ENCODE data around the gene NINJ2.
"Not testable (repeated sequence)": the region's sequence is repeated elsewhere in the genome, so short reads cannot be mapped to it uniquely, and the experiment has no call there.

Gene NINJ2

GRCh38 chr12:641321-641720 is 21.9 kb downstream of the NINJ2 start:
- DNase-seq (ENCODE audit: low read depth in 2 of 2), result not testable (repeated sequence)

GRCh38 chr12:640773-641172 is 22.5 kb downstream of the NINJ2 start:
- DNase-seq (ENCODE audit: low read depth in 2 of 2), result no peak

- DNase-seq (ENCODE audit: low read depth in 2 of 2), result no peak
Observed at GRCh38 chr12:639988-640387, 23.3 kb downstream of the NINJ2 start.

- DNase-seq (ENCODE audit: low read depth in 2 of 2), result no peak
Observed at GRCh38 chr12:639566-639965, 23.7 kb downstream of the NINJ2 start.

- no peak for DNase-seq (ENCODE audit: low read depth in 2 of 2)
Observed at GRCh38 chr12:638953-639557, 24.2 kb downstream of the NINJ2 start.

DNA sequence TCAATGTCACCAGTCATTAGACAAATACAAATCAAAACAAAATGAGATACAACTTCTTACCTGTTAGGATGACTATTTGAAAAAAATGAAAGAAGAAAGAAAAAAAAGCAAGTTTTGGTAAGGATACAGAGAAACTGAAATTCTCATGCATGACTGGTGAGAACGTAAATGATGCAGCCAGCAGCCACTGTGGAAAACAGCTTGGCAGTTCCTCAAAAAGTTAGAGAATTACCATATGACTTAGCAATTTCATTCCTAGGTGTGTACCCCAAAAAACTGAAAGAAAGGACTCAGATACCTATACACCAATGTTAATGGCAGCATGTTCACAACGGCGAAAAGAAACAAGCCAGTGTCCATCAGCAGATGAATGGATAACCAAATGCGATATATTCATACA is 26.6 kb downstream of the NINJ2 start:
- no peak for DNase-seq (ENCODE audit: low read depth in 2 of 2)

GRCh38 chr12:633731-634130 is 29.5 kb downstream of the NINJ2 start:
- DNase-seq (ENCODE audit: low read depth in 2 of 2), result no peak

DNA sequence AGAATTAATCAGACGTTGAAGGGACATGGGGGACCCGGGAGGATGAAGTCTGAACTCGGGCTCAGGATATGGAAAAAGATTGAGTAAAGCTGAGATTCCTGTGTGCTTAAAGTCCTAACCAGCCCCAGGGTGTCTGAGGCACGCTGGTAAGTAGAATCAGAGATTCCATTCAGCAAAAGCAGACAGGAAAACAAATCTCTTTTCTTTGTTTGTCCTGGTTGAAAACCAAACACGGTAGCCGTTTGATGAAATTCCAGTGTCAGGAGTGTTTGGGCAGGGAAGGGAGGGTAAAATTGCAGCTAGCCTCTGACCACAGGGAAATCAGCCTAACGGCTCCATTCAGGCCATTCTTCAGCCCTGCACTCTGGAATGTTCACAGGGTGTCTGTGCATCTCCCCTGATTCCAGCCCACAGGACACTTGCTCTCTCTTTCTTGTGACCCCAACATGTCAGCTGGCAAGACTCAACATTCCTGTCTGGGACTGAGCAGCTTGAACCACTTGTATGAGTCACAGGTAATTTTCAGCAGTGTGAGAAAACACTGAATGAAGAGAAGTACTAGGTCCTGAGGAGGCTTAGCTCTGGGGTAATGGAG is 31.0 kb downstream of the NINJ2 start:
- DNase-seq (ENCODE audit: low read depth in 2 of 2), result no peak

GRCh38 chr12:630656-631632 is 32.3 kb downstream of the NINJ2 start:
- peak; percentile 47 to 67 for DNase-seq (ENCODE audit: low read depth in 2 of 2)

GRCh38 chr12:628742-629078 is 34.5 kb downstream of the NINJ2 start:
- not testable (repeated sequence) for DNase-seq (ENCODE audit: low read depth in 2 of 2)

DNA sequence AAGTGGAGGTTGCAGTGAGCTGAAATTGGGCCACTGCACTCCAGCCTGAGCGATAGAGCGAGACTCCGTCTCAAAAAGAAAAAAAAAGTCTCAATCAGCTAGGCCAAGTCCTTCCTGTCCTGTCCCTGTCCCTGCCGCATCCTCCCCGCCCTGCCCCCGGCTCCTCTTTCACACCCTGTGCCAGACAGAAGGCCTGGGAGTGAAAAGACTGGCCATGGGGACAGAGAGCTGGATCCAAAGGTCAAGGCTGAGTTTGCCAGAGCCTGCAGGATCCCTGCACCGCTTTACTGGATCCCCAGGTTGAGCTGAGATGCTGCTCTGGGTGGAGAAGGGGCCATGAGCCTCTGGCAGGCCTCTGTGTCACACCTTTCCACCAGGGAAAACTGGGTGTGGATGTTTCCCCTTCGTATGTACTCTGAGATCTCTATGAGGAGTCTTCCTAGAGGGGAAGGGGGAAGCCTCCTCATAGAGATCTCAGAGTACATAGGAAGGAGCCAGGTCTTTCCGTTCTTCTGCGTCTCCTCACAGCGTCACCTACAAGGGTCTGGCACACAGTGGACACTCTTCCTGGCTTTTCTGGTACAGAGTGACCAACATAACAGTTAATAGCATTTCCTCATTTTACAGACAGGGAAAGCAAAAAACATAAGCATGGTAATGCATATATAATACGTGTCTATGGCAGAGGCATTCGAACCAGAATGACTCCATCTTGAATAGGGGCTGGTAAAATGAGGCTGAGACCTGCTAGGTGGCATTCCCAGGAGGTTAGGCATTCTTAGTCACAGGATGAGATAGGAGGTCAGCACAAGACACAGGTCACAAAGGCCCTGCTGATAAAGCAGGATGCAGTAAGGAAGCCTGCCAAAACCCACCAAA is 35.1 kb downstream of the NINJ2 start:
- no peak for DNase-seq (ENCODE audit: low read depth in 2 of 2)

DNA sequence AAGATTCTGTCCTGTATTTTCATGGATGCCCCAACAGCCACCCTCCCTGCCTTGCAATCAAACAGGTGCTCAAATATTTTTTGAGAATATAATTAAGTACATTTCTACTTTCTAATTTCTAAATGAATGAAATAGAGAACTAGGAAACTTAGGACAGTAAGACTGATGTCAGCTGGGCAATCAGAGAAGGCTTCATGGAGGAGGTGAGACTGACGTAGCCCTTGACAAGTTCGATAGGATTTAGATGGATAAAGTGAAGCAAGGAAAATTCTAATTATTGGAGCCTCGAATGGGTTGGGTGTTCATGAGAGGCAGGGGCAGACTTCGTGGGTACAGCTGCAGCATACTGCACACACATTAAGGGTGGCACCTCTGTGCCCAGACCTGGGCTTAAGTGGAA is 36.0 kb downstream of the NINJ2 start:
- DNase-seq (ENCODE audit: low read depth in 2 of 2), result no peak

DNA sequence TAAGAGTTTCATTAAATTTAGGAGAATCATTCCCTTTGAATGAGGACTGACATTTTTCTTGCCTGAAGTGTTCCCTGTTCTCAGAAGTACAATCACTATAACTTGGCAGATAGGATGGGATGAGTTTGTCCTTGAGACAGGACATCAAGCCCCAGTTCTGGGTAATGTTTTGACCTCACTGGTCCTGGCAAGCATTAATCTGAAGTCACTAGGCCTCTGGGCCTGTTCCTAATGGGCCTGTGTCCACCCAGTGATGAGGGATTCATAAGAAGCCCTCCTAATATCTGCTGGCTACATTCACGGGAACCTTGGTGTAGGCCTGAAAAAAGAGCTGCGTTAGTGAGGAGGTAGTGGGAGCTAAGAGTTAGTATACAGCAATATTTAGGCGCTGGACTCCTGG is 37.2 kb downstream of the NINJ2 start:
- no peak for DNase-seq (ENCODE audit: low read depth in 2 of 2)

- DNase-seq (ENCODE audit: low read depth in 2 of 2), result no peak
Observed at GRCh38 chr12:623865-624372, 39.3 kb downstream of the NINJ2 start.

DNA sequence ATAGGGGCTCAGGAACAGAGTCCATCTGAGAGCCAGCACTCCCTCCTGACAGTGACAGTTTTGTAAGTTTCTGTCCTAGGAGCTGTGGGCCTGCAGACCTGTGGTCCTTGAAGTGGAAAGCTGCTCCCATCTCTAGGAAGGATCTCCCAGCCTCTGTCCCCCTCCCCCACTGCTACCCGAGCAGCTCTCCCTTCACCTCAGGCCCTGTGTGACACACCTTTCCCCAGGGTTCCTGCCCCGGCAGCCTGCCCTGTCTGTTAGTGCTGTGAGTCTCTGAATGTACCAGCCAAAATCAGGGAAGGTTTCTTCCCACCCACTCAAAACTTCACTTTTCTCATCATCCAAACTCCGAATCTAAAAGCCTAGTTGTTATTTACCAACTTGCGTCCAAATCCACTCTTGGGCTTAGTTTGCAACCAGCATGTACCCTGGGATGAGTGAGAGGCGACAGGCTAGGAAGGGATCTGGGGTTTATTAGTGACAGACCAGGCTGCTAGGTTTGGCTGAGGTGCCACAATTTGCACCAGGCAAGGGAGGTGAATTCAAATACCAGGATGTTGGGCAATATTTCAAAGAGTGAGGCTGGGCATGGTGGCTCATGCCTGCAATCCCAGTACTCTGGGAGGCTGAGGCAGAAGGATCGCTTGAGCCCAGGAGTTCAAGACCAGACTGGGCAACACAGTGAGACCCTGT is 39.9 kb downstream of the NINJ2 start:
- DNase-seq (ENCODE audit: low read depth in 2 of 2), result no peak

- DNase-seq (ENCODE audit: low read depth in 2 of 2), result no peak
Observed at GRCh38 chr12:622416-622815, 40.8 kb downstream of the NINJ2 start.

DNA sequence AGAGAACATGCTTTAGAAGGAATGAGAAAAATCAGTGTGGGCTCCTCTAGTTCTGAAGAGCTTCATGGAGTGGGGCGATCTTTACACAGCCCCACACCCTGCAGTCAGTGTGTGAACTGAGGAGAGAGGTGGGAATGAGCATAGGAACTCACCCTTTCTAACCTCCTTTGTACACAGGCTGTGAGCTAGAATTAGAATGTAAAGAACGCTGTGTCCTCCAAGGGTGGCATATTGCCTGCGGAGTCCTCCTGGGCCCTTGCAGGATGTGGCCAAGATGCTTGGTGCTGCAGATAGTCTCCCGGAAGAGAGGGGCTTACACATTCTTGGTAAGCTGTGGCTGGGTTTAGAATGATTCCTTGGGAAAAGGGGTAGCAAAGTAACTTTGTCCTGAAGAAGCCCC is 43.9 kb downstream of the NINJ2 start:
- DNase-seq (ENCODE audit: low read depth in 2 of 2), result no peak

DNA sequence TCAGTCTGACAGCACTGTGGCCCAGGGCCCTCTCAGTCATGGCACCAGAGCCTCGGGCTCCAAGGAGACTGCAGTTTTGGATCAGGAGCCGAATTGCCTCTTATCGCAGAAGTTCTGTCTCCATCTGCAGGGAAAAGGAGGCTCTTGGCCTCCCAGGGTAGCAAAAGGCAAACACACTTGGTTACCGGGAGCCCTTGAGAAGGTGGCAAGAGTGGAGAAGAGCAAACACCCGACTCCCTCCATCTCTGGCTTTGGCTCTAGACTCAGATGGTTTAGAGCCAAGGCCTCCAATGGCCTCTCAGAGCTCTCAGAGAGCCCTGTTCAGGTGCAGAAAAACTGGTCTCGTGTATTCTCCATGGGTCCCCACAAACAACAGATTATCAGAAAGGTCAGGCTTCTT is 44.6 kb downstream of the NINJ2 start:
- no peak for DNase-seq (ENCODE audit: low read depth in 2 of 2)

GRCh38 chr12:617304-617915 is 45.8 kb downstream of the NINJ2 start:
- no peak for DNase-seq (ENCODE audit: low read depth in 2 of 2)

- no peak for DNase-seq (ENCODE audit: low read depth in 2 of 2)
Observed at GRCh38 chr12:615620-616019, 47.6 kb downstream of the NINJ2 start.

Measured in stimulated activated CD4-positive, alpha-beta T cell treated with anti-CD3 and anti-CD28 coated beads, Interleukin-4, amount 100 ng/mL, for 48 hours (primary cell).